Activated naive CD4-positive, alpha-beta T cell treated with anti-CD3 and anti-CD28 coated beads, Interleukin-2, amount 50 U/mL, for 16 hours (primary cell): Measurements from ENCODE around the gene KRTAP10-9.
"Not testable (repeated sequence)": the region's sequence is repeated elsewhere in the genome, so short reads cannot be mapped to it uniquely, and the experiment has no call there.

Experiments used
- DNase-seq: peaks from one replicate; pipeline ENCODE4 v3.0.0-alpha.2; 2020

Gene KRTAP10-9, protein sequence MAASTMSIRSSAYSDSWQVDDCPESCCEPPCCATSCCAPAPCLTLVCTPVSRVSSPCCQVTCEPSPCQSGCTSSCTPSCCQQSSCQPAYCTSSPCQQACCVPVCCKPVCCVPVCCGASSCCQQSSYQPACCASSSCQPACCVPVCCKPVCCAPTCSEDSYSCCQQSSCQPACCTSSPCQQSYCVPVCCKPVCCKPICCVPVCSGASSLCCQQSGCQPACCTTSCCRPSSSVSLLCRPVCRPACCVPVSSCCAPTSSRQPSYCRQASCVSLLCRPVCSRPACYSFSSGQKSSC

DNA sequence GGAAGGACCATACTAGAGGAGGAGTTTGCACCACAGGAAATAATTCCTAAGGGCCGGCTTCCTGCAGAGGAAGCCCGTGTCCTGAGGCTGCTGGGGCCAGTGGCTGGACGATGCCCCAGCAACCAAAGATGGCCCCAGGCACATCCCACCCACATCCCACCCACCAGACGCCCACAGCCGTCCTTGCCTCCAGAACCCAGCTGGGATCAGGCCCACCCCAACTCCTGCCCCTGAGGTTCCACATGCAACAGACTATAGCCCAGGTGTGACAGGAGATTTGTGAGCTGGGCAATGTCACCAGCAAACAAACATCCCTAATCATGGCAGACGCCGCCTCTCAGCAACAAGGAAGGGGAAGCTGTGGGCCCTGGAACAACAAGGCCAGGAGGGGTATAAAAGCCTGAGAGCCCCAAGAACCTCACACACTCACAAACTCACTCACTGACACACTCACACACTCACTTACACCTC is at the start of gene KRTAP10-9:
Gene KRTAP10-9, plus strand, starts transcription at position 421 of the 471 bp plus-strand sequence. CDS start 79 bp downstream, outside the sequence.
- DNase-seq, result no peak

DNA sequence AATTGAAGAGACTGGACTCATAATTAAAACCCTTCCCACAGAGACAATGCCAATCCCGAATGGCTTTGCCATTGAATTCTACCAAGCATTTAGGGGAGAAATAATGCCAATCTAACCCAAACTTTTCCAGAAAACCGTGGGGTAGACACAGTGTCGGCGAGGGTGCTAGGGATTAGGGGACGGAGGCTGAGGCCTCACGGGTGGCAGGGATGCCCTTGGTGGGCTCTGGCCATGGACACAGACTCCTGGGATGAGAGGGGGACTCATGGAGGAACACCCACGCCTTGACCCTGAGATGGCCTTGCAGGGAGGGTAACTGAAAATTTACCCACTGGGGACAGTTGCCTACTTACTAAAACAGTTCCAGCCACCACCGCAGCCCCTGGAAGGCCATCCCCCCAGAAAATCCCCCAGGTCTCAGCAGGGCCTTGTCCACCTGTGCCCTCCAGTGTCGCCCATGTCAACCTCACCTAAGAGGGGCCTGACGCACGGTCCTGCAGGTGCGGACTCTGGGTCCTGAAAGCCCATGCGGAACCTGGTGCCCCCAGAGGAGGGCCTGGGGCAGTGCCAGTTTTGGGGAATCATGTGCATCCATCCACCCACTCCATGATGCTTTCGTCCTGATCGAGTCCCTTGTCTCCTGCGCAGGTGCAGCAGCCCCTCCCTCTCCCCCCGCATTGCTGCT is 48.4 kb upstream of the KRTAP10-9 start:
- DNase-seq, result no peak

DNA sequence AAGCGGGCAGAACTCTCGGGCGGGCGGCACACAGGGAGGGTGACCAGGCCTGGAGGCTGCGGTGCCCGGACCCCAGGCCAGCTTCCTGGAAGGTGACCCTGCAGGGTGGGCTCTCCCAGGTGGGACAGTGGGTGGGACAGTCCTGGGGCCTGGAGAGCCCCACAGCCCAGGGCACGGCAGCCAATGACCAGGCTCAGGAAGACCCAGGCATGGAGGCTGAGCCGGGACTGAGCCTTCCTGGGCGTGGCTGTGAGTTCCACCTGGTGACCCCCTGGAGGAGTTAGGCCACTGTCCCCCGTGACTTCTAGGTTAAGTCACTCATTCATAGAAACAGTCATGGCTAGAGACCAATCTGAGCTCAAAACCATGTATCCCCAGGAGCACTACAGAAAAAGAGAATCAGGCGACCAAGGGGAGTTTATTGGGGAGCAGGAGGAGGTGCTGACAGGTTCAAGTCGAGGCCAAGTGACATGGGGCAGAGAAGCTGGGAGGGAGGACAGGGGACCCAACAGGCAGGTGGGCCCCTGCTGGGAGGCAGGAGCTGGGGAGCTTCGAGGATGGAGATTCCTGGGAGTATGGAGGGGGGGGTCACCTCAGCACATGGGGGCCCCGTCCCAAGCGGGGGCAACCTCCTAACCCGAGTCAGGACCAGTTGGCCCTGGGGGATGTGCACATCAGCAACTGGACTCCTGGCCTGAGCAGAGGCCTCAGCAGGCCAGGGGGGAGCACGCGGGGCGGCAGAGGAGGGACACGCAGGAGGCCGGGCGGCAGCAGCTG is 47.6 kb upstream of the KRTAP10-9 start:
- no peak for DNase-seq

DNA sequence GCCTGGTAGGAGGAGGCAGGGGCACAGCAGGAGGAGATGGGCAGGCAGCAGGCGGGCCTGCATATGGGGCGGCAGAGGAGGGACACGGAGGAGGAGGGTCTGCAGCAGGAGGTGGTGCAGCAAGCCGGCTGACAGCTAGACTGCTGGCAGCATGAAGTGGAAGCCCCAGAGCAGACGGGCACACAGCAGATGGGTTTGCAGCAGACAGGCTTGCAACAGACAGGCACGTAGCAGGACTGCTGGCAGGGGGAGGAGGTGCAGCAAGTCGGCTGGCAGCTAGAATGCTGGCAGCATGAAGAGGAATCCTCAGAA is 47.1 kb upstream of the KRTAP10-9 start:
- DNase-seq, result no peak

DNA sequence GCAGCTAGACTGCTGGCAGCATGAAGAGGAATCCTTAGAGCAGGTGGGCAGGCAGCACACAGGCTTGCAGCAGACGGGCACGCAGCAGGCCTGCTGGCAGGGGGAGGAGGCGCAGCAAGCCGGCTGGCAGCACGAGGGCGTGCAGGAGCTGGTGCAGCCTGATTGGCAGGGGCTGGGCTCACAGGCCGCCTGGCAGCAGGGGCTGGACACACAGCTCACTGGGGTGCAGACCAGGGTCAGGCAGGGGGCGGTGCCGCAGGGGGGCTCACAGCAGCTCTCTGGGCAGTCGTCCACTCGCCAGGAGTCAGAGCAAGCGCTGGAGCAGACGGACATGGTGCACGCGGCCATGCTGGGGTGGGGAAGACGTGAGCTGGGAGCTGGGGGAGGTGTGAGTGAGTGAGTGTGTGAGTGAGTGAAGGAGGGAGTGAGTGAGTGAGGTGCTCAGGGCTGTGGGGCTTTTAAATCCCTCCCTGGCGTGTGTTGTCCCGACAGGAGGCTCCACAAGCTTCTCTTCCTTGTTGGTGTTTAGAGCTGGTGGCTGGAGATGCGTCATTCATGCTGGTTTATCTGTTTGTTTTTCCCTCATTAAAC is 46.6 kb upstream of the KRTAP10-9 start, which contains the start of gene KRTAP10-5:
Gene KRTAP10-5, minus strand, starts transcription at position 374 of the 591 bp plus-strand sequence. Its CDS starts 26 bp downstream, at position 348.
- not testable (repeated sequence) for DNase-seq

DNA sequence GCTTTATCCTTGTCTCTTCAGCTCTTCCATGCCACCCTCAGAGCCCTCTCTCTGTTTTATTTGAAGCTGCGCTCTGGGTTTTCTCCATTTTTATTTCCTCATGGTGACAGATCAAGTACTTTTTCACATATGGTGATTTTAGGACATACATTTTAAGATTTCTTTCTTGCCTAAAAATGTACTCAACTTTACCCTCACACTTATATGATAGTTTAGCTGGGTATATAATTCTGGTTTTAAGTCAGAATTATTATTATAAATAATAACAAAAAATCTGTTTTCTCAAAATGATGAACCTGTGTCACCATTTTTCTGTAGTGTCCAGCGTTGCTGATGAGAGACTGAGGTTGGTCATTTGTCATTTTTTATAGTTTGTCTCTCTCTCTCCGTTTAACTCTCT is 45.7 kb upstream of the KRTAP10-9 start:
- no peak for DNase-seq

DNA sequence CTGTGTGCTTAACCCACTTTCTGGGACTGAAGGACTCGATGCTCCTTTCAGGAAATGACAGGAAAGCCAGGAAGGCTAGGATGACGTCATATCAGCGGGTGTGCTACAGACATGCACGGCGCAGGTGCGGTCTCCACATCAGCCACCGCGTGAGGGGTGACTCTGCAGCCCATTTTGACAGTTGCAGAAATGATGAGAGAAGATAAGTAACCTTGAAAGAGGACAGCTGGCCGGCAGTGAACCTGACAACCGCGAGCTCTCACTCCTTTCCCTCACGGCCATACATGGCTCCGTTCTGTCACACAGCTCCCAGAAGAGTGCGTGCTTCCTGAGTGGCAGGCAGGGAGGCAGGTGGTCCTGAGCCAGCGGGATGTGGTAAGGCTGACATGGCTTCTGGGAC is 44.8 kb upstream of the KRTAP10-9 start:
- no peak for DNase-seq

DNA sequence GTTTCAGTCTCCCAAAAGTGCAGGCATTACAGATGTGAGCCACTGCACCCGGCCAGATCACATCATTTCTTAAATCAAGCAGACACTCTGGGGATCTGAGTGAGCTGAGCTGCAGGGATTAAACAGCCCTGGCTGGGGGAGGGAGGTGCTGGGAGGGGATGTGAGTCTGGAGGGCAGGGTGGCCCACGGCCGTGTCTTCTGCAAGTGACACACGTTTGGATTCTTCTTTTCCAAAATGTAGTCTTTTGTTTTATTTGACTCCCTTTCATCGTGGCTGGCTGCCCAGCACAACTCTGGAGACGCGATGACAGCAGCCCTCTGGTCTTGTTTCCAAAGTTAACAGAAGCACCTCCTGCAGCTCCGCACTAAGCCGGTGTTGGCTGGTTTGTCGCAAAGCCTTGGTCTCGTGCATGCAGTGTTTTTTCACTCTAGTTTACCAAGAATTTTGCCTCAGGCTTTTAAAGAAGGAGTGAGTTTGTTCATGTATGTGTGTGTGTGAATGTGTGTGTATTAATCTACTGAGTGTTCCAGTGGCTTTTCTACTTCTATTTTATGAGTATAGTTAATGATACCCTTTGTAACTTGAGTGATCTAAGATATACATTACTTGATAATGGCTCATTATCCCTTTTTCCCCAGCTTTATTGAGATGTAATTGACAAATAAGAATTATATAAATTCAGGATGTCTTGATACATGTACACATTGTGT is 43.6 kb upstream of the KRTAP10-9 start:
- no peak for DNase-seq

DNA sequence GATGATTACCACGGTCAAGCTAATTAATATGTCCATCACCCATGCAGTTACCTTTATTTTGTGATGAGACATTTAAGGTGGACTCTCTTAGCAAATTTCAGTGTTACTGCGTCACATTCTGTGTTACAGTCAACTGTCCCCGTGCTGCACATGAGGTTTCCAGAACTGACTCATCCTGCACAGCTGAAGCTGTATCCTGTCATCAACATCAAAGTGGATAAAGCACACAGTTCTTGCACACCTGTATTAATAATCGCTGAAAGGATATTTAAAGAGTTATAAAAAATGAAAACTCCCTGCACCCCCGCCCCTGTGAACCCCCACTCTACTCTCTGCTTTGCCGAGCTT is 43.1 kb upstream of the KRTAP10-9 start:
- peak; percentile 51 for DNase-seq

DNA sequence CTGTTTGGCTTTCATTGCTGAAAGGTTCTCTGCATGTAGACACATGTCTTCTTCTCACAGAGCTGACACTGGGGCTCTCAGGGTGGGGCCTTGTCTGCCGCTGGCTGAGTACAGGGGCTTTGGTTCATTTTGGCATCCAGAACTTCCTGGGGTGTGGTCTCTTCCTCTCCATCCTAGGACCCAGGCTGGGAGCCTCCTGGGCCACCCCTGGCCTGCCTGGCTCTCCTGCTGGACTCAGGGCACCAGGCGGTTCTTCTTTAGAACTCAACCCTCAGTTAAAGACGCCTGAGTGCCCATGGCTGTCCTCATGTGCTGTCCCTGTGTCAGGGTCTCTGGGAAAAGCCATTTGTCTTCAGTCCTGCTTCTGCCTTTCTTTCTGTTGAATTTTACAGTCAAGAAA is 41.0 kb upstream of the KRTAP10-9 start:
- no peak for DNase-seq

DNA sequence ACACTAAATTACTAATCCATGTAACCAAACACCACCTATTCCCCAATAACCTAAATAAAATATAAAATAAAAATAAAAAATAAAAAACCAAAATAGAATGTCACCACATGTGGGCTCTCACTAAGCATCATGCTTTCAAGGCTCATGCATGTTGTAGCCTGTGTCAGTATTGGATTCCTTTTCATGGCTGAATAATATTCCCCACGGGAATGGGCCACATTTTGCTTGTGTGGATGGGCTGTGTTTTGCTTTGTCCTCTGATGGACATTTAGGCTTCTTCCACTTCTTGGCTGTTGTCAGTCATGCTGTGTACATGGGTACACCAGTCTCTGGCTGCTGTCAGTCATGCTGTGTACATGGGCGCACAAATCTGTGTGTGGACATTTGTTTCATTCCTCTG is 37.8 kb upstream of the KRTAP10-9 start:
- DNase-seq, result no peak

DNA sequence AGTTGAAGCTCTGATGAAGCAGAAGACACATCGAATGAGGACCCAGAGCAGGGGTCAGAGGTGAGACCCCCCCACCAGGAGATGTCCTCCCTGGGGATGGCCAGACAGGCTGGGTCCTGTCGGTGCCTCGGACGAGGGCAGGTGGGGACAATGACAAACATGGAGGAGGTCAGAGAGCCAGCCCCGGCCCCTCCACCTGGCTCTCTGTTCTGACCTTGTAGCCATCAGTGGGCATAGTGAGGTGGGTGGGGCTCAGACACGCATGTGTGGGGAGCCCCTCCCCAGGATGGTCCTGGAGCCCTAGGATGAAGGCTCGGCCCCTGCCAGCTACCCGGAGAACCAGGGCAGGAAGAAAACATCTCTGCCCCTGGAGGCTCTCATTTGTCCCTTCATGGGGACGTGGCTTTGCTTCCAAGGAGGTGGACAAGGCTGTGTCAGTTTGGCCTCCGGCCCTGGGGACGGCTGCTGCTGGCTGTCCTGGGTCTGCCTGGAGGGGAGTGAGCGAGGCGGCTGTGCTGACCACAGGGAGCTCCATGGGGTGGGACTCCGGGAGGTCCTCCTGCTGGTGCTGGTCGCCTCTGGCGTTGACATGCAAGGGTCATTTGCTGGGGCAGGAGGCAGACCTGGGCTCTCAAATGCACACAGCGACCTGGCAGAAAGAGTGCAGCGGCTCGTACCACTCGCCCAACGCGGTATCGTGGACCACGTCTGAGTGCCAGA is 37.1 kb upstream of the KRTAP10-9 start:
- DNase-seq, result no peak

DNA sequence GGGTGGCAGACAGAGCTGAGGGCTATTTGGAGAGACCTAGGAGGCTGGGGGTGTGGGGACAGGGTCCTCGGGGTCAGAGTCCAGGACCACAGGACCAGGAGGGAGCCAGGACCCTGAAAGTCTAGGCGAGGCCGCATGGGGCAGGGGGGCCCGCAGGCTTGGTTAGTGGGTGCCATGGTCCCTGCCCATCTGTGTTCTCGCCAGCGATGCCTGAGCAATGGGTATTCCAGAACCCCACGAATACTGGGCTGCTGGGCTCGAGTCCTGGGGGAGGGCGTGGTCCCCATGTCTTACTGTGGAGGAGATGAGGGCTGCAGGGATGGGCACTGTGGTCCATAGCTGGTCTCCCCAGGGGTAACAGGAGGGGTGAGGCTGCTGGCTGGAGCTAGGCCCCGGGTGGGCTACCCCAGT is 36.6 kb upstream of the KRTAP10-9 start:
- no peak for DNase-seq

DNA sequence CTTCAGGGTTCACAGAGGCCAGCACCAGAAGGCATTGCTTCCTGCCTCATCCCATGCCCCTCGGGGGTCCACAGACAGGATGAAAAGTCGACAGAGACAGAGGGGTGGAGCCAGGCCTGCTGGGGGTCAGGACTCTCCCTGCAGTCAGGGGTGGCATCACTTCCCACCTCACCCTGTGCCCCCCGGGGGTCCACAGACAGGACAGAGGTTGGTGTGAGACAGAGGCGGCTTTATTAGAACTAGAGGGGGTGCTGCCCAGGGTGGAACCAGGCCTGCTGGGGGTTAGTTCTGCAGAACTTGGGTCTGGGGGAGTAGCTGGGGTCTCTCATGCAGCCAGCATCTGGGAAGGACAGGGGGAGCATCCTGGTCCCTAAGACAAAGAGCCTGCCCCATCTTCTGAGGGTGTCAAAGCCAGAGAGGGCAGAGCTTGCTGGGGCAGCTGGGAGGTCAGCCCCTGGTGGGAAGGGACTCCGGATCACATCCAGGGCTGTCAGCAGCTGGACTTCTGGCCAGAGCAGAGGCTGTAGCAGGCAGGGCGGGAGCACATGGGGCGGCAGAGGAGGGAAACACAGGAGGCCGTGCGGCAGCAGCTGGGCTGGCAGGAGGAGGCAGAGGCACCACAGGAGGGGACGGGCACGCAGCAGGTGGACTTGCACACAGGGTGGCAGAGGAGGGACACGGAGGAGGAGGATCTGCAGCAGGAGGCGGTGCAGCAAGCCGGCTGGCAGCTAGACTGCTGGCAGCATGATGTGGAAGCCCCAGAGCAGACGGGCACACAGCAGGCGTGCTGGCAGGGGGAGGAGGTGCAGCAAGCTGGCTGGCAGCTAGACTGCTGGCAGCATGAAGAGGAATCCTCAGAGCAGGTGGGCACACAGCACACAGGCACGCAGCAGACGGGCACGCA is 35.7 kb upstream of the KRTAP10-9 start:
- not testable (repeated sequence) for DNase-seq

DNA sequence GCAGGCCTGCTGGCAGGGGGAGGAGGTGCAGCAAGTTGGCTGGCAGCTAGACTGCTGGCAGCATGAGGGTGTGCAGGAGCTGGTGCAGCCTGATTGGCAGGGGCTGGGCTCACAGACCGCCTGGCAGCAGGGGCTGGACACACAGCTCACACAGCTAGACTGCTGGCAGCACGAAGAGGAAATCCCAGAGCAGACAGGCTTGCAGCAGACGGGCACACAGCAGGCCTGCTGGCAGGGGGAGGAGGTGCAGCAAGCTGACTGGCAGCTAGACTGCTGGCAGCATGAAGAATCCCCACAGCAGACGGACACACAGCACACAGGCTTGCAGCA is 35.1 kb upstream of the KRTAP10-9 start:
- not testable (repeated sequence) for DNase-seq

DNA sequence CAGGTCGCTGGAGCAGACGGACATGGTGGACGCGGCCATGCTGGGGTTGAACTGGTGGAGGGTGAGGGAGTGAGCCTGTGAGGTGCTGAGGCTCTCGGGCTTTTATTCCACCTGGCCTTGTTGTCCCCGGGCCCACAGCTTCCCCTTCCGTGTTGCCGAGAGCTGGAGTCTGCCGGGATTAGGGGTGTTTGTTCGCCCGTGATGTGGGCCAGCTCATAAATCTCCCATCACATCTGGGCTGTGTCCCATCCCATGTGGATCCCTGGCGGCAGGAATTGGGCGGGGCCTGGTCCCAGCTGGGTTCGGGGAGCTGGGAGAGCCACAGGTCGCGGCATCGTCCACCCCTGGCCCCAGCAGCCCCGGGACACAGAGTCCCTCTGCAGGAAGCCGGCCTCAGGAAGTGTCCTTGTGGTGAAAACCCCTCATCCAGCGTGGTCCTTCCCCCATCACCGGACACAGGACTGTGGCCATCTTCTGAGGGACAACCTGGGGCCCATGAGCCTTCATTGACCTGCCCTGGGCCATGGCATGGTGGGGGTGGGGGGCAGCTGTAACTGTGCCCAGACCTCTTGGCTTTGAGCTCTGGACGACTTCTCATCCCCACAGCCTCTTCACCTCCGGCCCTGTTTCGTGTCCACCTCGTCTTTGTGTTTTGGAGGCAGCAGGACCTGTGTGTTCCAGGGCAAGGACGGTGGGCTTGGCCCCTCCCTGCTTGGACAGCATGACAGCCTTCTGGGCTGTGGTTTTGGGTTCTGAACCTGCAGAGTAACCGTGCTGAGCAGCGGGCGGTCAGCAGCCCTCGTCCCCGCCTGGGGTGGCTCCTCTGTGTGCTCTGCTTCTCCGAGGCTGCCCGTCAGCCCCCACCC is 34.2 kb upstream of the KRTAP10-9 start, which contains the start of gene KRTAP10-6:
Gene KRTAP10-6, minus strand, starts transcription at position 60 of the 866 bp plus-strand sequence. Its CDS starts 21 bp downstream, at position 39.
- DNase-seq, result no peak

DNA sequence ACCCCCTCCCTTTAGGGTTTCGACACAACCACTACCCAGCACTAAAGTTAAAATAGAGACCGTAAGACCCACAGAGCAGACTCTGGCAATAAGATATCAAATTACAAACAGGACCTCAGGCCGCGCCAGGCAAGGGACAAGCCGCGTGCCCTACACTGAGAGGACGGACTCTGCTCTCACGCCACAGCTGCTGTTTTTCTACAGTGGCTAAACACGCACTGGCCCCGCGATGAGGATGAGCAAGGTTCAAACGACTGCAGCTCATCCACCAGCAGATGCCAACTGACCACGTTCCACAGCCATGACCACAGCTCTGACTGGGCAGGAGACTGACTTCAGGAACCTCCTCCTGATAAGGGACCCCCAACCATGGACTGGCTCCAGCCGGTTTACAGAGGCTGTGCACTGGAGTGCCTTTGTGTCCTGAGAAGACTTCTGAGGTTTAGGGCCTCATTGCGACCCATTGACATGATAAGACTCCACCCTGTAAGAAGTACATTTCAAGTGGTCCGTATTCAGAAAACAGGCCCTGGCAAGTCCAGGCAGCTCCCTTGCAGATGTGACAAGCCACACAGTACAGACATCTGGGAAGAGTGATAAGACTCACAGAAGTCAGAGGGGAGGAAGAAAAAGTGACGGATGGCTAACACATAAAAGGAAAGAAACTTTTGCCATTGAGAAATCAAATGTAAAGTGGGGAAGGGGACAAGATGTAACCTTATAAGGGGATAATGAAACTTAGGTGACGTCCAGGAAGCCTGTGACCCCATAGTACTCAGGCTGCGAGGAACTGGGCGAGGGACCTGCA is 33.1 kb upstream of the KRTAP10-9 start:
- DNase-seq, result no peak

DNA sequence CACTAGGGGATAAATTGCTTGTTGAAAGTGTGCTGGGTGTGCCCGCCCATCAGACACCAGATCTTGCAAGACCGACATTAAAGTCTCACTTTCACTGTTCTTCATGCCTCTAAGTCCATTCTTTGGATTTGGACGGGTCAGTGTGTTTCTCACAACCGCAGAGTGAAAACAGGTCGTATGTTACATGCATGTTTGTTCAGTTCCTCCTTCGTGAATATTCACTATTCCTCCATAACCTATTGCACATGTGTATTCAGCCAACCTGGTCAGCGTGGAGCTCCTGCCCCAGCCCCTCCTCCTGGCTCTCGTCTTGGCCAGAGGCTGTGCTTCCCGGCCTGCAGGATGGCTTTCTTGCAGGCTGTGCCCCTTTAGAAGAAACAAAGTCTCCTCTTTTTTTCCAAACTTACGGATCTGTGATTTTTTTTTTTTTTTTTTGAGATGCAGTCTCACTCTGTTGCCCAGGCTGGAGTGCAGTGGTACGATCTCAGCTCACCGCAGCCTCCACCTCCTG is 32.4 kb upstream of the KRTAP10-9 start:
- no peak for DNase-seq

DNA sequence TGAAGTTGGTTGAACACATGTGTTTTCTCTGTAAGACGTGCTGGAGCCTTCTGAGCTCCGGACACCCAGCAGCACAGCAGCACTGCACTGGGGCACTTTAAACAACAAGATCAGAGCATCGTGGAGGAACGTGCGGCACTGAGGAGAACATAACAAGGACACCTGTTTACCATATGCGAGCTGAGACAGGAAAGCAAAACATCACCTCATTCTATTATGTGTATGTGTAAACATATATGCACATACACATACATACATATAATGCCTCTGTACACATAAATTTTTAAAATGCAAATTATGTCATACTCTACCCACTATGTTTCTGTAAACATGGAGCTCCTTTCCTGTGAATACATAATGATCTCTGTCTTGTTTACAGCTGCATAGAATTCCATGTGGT is 31.4 kb upstream of the KRTAP10-9 start:
- DNase-seq, result no peak
